HG03196 (cell line): ENCODE results near the gene PARP1.

ENCODE experiments used
- ATAC-seq: cut with Tn5 transposase; IDR thresholded peaks from one replicate; pipeline ENCODE4 v1.9.1; 2021; ENCODE audit not compliant: unreplicated experiment

PARP1 gene

DNA sequence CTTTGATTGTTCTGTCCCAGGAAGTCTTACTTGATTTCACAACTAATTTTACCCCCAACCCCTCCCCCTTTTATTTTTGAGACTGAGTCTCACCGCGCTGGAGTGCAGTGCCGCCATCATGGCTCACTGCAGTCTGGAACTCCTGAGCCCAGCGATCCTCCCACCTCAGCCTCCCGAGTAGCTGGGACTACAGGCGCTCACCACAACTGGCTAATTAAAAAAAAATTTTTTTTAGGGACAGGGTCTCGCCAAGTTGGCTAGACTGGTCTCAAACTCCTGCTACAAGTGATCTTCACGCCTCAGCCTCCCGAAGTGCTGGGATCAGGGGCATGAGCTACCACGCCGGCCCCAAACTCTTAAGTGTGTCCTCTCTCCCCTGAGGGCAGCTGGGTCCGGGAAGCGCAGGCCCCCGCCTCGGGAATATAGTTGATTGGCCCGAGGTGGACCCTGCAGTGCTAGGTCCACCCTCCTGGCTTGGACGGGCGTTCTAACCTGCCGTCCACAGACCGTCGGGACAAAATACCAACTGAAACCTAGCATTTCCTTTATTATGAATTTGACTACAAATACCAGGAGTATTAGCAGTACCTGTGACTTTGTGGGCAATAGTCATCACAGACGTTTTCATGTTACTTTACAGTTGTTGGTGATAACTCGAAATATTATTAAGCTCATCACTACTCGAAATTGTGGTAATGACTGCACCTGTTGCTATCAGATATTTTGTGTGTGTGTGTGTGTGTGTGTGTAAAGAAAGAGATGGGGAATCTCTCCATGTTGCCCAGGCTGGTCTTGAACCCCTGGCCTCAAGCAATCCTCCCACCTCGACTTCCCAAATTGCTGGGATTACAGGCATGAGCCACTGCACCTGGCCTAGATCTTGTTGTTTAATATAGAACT lies 642 bp upstream of the PARP1 start:
- ATAC-seq: no peak

DNA sequence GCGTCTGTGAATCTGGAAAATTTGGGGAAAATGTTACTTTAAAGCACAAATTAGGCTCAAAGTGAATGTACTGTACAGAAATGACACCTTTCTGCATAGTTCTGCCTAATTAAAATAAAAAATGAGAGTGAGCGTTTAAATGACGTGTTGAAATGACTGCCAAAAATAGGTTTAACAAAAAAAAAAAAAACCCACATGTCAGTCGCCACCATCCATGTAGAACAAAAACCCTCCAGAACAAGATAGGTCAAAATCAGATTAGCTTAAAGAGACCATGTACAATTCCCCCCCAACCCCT lies 745 bp downstream of the PARP1 start:
- no peak for ATAC-seq

DNA sequence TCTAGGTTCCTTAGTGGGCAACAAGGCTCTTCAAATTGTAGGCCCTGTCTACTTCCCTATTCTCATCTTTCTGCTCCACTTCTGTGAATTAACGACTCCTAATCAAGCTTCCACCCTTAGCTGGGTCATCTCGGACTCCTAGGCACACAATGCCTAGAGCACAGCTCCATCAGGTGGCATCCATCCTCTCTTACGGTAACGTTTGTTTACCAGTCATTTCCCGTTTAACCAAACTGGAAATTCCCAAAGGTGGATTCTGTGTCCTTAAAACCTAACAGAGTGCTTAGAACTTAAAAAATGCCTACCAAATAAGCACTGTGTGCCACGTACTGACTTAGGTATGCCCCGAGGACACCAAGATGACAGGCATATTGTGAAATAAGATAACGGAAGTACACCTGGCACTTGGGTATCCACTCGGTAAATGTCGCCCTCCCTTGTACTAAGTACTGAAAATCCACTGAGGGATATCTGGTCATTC lies 1.5 kb downstream of the PARP1 start:
- no peak for ATAC-seq

DNA sequence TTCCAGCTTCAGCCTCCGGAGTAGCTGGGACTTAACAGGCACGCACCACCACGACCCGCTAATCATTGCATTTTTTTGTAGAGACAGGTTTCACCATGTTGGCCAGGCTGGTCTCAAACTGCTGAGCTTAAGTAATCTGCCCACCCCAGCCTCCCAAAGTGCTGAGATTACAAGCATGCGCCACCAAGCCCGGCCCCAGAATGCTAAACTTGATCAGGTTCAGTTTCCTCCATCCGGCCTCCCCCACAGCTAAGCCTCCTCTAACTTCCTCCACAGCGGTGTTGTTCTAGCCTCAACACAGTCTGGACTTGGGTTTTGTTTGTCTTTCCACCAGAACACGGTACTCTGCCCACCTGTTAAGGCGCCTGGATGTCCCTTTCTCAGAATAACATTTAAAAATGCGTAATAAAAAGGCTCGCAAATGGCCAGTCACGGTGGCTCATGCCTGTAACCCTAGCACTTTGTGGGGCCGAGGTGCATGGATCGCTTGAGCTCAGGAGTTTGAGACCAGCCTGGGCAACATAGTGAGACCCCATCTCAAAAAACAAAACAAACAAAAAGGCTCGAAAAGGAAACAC lies 2.4 kb downstream of the PARP1 start:
- no peak for ATAC-seq

DNA sequence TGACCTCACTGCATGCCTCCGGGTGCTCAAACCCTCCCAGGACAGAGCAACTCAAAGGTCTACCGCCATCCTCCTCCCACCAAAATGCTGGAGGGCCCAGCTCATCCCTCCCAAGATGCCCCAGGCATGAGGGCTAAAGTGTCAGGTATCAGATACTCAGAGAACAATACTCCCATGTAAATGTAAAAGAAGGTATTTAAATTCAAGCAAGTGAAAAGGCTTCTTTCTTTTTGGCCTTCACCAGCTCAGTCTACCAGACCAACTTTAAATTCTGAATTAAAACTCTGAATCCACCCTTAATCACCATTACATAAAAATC lies 3.0 kb downstream of the PARP1 start:
- ATAC-seq: no peak

DNA sequence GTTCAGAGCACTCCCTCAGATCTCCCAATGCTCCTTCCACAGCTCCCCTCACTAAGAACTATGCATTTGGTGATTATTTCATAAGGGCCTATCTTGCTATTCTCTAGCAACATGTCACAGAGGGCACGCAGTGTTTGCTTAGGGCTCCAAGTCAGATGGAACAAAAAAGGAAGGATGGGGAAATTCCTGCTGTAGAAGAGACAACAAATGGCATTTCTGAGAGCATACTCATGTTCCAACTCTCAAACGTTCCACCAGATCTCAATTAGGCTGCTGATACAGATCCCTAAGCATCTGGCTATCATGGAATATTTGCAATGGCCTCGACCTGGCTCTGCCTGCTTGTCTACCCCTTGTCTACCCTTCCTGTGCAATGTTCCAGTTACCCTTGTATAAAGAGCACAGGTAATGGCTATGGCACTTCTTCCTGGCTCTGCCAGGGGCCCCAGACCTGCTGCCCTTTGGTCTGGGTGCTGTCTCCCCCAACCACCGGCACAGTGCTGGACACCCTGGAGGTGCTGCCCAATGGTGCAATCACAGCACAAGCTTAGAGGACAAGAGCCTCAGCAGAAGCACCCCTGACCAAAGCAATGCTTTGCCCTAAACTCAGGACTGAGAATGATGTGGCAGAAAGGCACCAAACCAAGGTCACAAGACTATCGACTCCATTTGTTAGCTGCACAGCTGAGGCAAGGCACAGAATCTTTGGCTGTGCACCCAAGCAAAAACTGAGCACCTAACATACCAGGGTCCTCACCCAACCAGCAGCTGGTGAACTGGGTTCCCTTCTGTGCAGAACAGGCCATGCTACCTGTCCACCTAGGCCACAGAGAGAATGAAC lies 3.6 kb downstream of the PARP1 start:
- no peak for ATAC-seq

DNA sequence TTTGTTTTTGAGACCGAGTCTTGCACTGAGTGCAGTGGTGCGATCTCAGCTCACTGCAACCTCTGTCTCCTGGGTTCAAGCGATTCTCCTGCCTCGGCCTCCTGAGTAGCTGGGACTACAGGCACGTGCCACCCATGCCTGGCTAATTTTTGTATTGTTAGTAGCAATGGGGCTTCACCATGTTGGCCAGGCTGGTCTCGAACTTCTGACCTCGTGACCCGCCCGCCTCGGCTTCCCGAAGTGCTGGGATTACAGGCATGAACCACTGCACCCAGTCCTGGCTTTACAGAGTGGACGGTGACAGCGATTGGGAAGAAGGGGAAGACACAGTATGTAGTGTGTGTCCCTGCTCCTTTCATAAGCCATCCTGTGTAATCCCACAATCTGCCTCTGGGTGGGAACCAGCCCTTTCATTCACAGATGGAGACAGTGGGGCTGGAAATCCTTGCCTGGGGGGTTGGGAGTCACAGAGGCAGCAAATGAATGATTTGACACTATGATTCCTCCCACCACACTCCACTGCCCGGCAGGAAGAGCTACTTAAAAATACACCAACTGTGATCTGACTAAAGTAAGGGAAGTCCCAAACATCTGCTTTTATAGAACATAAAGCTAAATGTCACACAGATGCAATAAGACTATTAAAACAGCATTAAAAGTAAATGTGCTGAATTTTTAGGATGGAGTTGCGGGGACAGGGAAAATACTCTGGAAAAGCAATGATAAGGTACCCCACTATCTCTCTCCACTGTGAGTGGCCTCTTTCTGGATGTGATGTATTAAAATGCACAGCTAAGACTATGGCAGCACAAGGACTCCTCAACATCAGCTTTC lies 4.5 kb downstream of the PARP1 start:
- ATAC-seq: no peak

DNA sequence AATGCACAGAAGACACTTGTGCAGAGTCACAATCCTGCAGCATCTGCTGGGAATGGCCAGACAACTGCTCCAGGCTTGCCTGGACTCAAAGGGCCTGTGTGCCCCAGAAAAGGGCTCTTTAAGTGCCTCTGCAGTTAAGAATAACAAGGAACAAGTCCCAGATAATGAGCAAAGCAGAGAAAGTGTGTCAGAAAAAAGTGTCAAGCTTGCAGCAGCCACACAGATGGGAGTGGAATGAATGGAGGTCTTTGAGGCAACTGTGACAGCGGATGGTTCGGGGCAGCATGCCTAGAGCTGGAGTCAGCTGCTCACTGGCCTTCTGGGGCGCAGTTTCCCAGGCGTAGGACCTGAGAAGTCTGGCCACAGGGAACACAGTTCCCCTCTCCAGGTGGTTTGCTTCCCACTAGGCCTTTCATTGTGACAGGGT lies 5.1 kb downstream of the PARP1 start:
- ATAC-seq: no peak

DNA sequence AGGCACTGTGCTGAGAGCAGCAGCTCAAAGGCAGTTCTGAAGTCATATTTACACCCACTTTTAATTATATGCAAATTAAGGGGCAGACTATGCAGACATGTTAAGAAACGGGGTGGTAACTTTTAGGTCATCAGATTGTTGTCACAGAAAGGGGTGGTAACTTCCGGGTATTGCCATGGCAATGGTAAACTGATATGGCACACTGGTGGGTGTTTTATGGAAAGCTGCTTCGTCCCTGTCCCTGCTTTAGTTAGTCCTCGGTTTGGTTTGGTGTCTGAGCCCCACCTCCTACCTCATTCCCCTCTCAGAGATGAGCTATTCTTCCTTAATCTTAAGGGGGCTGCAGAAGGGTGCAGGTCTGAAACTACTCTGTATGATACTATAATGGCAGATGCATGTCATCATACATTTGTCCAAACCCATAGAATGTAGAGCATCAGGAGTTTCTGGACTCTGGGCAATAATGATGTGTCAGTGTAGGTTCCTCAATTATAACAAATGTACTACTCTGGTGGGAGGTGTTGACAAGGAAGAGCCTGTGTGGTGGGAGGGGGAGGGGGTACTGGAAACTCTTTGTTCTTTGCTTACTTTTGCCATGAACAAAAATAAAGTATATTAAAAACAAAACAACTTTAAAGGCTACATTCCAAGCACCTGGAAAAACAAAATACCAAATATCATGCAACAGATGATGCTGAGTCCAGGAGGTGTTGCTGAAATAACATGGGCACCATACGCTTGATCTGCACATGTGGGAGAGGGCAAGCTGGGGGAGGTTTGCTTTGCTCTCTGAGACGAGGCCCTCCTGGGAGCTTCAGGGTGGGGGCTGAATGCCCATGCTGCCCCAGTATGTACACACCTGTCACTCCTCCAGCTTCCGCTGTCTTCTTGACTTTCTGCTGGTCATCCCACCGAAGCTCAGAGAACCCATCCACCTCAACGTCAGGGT lies 6.3 kb downstream of the PARP1 start:
- no peak for ATAC-seq

DNA sequence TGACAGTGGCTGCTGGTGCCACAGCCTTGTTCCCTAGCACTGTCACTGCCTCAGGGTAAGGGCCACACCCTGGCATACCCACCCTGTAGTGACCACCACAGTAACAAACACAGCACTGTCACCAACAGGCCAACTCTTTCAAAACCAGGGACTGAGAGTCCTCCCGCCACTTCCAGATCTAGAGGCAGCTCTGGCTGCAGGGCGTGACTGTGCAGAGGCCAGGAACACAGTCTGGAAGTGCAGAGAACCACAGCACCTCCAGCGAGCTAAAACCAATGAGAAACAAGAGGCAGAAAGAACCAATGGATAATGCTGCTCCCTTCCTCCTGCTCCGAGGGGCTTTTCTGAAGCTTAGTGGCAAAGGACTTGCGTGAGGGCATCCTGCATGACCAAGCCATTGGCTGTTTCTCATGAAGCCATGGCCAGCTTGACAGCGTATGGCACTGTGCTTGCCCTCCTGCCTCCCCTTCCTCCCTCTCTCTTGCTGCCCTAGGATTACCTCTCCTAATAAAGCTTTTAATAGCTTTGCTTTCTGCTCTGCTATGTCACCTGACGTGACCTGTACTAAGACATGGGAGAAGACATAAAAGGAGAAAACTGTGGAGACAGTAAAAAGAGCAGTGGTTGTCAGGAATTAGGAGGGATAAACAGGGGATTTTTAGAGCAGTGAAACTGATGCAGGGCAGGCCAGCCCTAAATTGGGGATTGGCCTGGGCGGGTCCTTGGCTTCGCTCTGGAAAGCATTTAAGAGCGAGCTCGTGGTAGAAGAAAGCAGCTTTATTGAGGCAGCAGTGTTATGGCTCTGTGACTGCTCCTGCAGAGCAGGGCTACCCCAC lies 7.2 kb downstream of the PARP1 start:
- ATAC-seq: no peak

DNA sequence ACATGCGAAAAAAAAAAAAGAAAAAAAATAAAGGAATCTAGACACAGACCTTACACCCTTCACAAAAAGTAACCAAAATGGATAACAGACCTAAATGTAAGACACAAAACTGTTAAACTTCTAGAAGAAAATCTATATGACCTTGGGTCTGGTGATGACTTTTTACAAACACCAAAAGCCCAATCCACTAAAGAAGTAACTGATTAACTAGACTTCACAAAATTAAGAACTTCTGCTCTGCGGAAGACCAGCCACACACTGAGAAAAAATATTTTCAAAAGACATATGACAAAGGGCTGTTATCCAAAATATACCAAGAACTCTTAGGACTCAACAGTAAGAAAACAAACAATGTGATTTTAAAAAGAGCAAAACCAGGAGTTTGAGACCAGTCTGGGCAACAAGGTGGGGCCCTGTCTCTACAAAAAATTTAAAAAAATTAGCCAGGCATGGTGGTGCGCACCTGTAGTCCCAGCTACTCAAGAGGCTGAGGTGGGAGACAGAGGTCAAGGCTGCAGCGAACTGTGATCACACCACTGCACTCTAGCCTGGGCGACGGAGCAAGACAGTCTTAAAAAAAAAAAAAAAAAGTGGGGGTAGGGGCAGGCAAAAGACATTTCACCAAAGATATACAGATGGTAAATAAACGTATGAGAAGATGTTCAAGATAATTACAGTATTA lies 9.8 kb downstream of the PARP1 start:
- no peak for ATAC-seq

DNA sequence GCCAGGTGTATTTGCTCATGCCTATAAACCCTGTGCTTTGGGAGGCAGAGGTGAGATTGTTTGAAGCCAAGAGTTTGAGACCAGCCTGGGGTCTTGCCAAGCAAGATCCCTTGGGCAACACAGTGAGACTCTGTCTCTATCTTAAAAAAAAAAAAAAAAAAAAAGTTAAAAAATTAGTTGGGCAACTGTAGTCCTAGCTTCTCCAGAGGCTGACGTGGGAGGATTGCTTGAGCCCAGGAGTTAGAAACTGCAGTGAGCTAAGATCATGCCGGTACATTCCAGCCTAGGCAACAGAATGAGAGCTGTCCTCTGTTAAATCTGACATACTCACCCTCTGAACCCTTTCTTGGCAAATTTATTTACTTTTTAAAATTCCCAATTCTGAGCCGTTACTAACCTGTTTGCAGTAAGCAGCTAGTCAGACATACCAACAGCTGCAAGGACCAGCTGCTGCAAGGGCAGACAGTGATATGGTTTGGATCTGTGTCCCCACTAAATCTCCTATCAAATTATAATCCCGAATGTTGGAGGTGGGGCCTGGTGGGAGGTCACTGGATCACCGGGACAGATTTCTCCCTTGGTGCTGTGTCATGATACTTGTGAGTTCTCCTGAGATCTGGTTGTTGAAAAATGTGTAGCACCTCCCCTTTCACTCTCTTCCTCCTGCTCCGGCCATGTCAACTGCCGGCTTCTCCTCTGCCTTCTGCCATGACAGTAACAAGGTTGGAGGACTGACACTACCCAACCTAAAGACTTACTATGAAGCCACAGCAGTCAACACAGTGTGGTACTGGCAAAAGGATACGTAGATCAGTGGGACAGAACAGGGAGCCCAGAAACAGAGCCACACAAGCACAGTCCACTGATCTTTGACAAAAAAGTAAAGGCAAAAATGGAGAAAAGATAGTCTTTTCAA lies 10.6 kb downstream of the PARP1 start:
- ATAC-seq: no peak

DNA sequence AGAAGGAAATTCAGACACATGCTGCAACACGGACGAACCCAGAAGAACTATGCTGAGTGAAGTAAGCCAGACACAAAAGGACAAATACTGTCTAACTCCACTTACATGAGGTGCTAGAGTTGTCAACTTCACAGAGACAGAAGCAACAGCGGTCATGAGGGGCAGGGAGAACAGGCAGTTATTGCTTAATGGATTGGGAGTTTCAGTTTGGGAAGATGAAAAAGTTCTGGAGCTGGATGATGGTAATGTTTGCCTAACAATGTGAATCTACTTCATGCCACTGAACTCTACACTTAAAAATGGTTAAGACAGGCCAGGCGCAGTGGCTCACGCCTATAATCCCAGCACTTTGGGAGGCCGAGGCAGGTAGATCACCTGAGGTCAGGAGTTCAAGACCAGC lies 12.1 kb downstream of the PARP1 start:
- ATAC-seq: no peak

DNA sequence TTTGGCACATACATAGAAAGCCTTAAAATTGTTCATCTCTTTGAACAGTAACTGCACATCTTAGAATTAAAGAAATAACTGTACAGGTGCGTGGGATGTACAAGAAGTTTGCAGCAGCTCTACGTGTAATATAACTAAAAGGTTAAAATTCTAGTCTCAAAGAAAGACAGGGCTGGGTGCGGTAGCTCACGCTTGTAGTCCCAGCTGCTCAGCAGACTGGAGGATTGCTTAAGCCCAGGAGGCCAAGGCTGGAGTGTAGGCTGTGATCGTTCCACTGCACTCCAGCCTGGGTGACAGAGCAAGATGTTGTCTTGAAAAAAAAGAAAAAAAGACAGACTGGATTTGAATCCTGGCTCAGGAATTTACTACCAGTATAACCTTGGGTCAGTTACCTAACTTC lies 13.4 kb downstream of the PARP1 start:
- no peak for ATAC-seq

DNA sequence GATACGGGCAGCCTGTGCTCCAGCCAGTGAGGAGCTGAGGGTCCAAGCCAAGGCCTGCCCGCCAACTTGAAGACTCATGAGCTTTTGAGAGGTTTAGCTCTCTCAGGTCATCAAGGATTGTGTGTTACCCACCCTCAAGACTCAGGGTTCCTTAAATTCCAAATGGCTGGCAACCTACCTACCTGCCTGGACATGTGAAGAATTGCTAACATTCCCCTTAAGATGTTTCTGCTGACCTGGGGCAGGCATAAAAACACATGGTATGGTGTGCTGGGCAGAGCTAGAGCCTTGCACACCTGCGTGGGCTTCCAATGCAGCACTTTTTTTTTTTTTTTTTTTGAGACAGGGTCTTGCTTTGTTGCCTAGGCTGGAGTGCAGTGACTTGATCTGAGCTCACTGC lies 17.2 kb downstream of the PARP1 start:
- ATAC-seq: no peak

DNA sequence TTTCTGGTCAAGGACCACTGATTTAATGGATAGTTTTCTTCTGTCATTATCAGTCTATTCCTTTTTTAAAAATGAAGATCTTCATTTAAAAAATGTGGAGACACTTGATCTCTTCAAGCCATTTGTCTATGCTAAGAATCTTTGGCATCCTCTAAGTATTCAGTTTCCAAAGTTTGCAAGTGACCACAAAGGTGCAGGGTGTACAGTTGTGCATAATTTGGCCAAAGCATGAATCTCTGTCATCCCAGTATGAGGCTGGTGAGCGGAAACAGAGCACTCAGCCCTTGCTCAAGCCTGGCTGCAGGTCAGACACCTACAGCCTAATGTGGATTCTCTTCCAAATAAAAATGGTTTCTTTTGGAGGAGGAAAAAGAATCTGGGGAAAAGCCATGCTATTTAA lies 19.8 kb downstream of the PARP1 start:
- ATAC-seq: no peak

DNA sequence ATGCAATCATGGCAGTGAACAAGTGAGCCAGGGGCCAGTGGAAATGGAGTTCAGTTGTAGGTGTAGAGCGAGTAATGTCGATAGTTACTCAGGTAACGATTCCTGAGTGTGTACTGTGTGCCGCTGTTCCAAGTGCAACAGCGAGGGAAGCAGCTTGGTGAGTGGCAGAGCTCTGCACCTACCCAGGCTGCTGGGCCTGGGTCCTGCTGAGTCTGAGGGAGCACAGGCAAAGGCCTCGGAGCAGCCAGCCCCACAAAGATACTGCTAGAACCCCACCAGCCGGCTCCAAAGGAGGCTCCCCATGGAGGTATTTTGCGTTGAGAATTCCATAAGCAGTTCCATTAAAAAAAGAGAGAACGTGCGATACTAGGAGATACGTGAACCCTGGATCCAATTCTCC lies 23.2 kb downstream of the PARP1 start:
- no peak for ATAC-seq

DNA sequence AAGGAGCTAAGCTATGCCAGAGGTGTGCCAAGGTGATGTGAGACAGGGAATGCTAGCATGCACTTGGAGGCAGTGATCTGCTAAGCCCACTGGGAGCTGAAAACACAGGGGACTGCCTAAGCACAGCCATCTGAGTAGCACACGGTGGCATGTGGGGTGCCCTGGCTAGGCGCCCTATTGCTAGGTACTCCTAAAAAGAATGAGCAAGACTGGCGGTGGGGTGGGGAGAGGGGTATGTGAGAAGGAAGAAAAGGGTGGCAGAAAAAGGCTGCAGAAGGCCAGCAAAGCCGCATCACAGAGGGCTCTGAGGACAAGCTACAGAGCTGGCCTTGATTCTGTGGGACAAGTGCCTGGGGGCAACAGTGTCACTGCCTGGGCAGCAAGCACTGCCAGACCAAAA lies 23.9 kb downstream of the PARP1 start:
- ATAC-seq: no peak
